HEK293 (cell line): Measurements from ENCODE around the gene FILIP1L.

Experiments
- CTCF ChIA-PET: fragments of 350-600 bp; formaldehyde crosslinking; extraction: SDS; loops from one replicate; lab custom pipeline; 2021; ENCODE audit warnings: antibody characterized with exemption; lab: Yijun Ruan, JAX
- POLR2A ChIA-PET: fragments of 300-600 bp; formaldehyde crosslinking; extraction: SDS; loops from one replicate; lab custom pipeline; 2020; ENCODE audit warnings: antibody characterized with exemption, inconsistent platforms; lab: Yijun Ruan, JAX
- H3K27ac ChIP-seq: fragments of 200-500 bp; sonication (Bioruptor generic); 2 replicates; pipeline ENCODE4 v1.5.1; 2014; ENCODE audit warnings: low read depth, low read length, control low read depth, inconsistent platforms; ENCODE audit errors: extremely low read depth
- H3K36me3 ChIP-seq, 2 experiments: fragments of 200-500 bp in 1 of 2; sonication (Bioruptor generic) in 1 of 2; 1 replicate in 1 of 2; 2 replicates in 1 of 2; pipeline ENCODE4 v1.5.1; 2014 to 2017; ENCODE audit warnings: inconsistent platforms in 2 of 2, low read length in 2 of 2; ENCODE audit not compliant: control insufficient read depth in 2 of 2, insufficient read depth in 1 of 2
- H3K4me1 ChIP-seq: fragments of 200-500 bp; sonication (Bioruptor generic); 2 replicates; pipeline ENCODE4 v1.5.1; 2014; ENCODE audit warnings: mild to moderate bottlenecking, low read length, inconsistent platforms; ENCODE audit not compliant: control insufficient read depth, insufficient read depth
- H3K4me3 ChIP-seq: 2 replicates; pipeline ENCODE4 v1.5.1; 2011; ENCODE audit warnings: low read depth, mild to moderate bottlenecking, control low read depth, low read length, moderate library complexity
- H3K9me3 ChIP-seq: fragments of 200-500 bp; sonication (Bioruptor generic); 2 replicates; pipeline ENCODE4 v1.5.1; 2014; ENCODE audit warnings: low read depth, low read length, inconsistent platforms; ENCODE audit not compliant: control insufficient read depth, insufficient read depth
- AEBP2 ChIP-seq: fragments of 450-650 bp; formaldehyde crosslinking; IDR thresholded peaks from 2 replicates; pipeline ENCODE4 v1.5.1; 2016; ENCODE audit warnings: missing biosample characterization, missing genetic modification characterization, borderline replicate concordance
- ATF2 ChIP-seq: fragments of 450-650 bp; formaldehyde crosslinking; IDR thresholded peaks from 2 replicates; pipeline ENCODE4 v1.5.1; 2016; ENCODE audit warnings: missing biosample characterization, missing genetic modification characterization, low read depth
- KLF10 ChIP-seq: fragments of 450-650 bp; IDR thresholded peaks from 2 replicates; pipeline ENCODE4 v1.5.1; 2018; ENCODE audit warnings: missing biosample characterization, mild to moderate bottlenecking, missing genetic modification characterization
- MZF1 ChIP-seq: fragments of 450-650 bp; formaldehyde crosslinking; IDR thresholded peaks from 2 replicates; pipeline ENCODE4 v1.5.1; 2017; ENCODE audit warnings: missing biosample characterization, missing genetic modification characterization, borderline replicate concordance
- YY2 ChIP-seq: fragments of 450-650 bp; formaldehyde crosslinking; IDR thresholded peaks from 2 replicates; pipeline ENCODE4 v1.5.1; 2016; ENCODE audit warnings: missing biosample characterization, missing genetic modification characterization
- ZBTB21 ChIP-seq: fragments of 450-650 bp; formaldehyde crosslinking; IDR thresholded peaks from 2 replicates; pipeline ENCODE4 v1.5.1; 2017; ENCODE audit warnings: missing biosample characterization, missing genetic modification characterization
- ZBTB26 ChIP-seq: fragments of 450-650 bp; formaldehyde crosslinking; optimal IDR thresholded peaks from 2 replicates; pipeline ENCODE3; 2016; ENCODE audit warnings: missing biosample characterization, mild to moderate bottlenecking, missing genetic modification characterization
- ZBTB48 ChIP-seq: fragments of 450-650 bp; formaldehyde crosslinking; IDR thresholded peaks from 2 replicates; pipeline ENCODE4 v1.5.1; 2016; ENCODE audit warnings: missing biosample characterization, missing genetic modification characterization
- ZBTB8A ChIP-seq: fragments of 450-650 bp; formaldehyde crosslinking; IDR thresholded peaks from 2 replicates; pipeline ENCODE4 v1.5.1; 2016; ENCODE audit warnings: missing biosample characterization, missing genetic modification characterization
- ZEB2 ChIP-seq: fragments of 450-650 bp; formaldehyde crosslinking; IDR thresholded peaks from 2 replicates; pipeline ENCODE4 v1.5.1; 2016; ENCODE audit warnings: missing biosample characterization, missing genetic modification characterization
- ZIC2 ChIP-seq: fragments of 450-650 bp; formaldehyde crosslinking; IDR thresholded peaks from 2 replicates; pipeline ENCODE4 v1.5.1; 2016; ENCODE audit warnings: missing biosample characterization, missing genetic modification characterization
- ZNF16 ChIP-seq: fragments of 450-650 bp; formaldehyde crosslinking; IDR thresholded peaks from 2 replicates; pipeline ENCODE4 v1.5.1; 2016; ENCODE audit warnings: low read depth, missing biosample characterization, missing genetic modification characterization
- ZNF184 ChIP-seq: fragments of 450-650 bp; IDR thresholded peaks from 2 replicates; pipeline ENCODE4 v1.5.1; 2018; ENCODE audit warnings: missing biosample characterization, mild to moderate bottlenecking, missing genetic modification characterization
- ZNF2 ChIP-seq: fragments of 450-650 bp; formaldehyde crosslinking; IDR thresholded peaks from 2 replicates; pipeline ENCODE4 v1.5.1; 2016; ENCODE audit warnings: missing biosample characterization, missing genetic modification characterization
- ZNF48 ChIP-seq: fragments of 450-650 bp; formaldehyde crosslinking; IDR thresholded peaks from 2 replicates; pipeline ENCODE4 v1.5.1; 2016; ENCODE audit warnings: missing biosample characterization, missing genetic modification characterization
- ZNF510 ChIP-seq: fragments of 450-650 bp; formaldehyde crosslinking; IDR thresholded peaks from 2 replicates; pipeline ENCODE4 v1.5.1; 2018; ENCODE audit warnings: mild to moderate bottlenecking, missing genetic modification characterization, missing biosample characterization; ENCODE audit not compliant: insufficient replicate concordance
- ZNF518A ChIP-seq: fragments of 450-650 bp; formaldehyde crosslinking; conservative IDR thresholded peaks from 2 replicates; pipeline ENCODE4 v1.5.1; 2016; ENCODE audit warnings: low read depth, missing biosample characterization, missing genetic modification characterization
- ZNF561 ChIP-seq: fragments of 450-650 bp; IDR thresholded peaks from 2 replicates; pipeline ENCODE4 v1.5.1; 2018; ENCODE audit warnings: missing biosample characterization, missing genetic modification characterization, borderline replicate concordance
- ZNF664 ChIP-seq: fragments of 450-650 bp; formaldehyde crosslinking; IDR thresholded peaks from 2 replicates; pipeline ENCODE4 v1.5.1; 2016; ENCODE audit warnings: missing biosample characterization, missing genetic modification characterization
- ZNF670 ChIP-seq: fragments of 450-650 bp; formaldehyde crosslinking; IDR thresholded peaks from 2 replicates; pipeline ENCODE4 v1.5.1; 2016; ENCODE audit warnings: missing biosample characterization, missing genetic modification characterization, low read depth
- ZNF701 ChIP-seq: fragments of 450-650 bp; formaldehyde crosslinking; IDR thresholded peaks from 2 replicates; pipeline ENCODE4 v1.5.1; 2016; ENCODE audit warnings: missing biosample characterization, missing genetic modification characterization
- ZNF830 ChIP-seq: fragments of 450-650 bp; IDR thresholded peaks from 2 replicates; pipeline ENCODE4 v1.5.0; 2018; ENCODE audit warnings: missing biosample characterization, missing genetic modification characterization, low read depth, mild to moderate bottlenecking, moderate library complexity
- ZSCAN30 ChIP-seq: fragments of 450-650 bp; IDR thresholded peaks from 2 replicates; pipeline ENCODE4 v1.5.1; 2018; ENCODE audit warnings: missing biosample characterization, mild to moderate bottlenecking, missing genetic modification characterization, moderate library complexity

Gene FILIP1L

GRCh38 chr3:99877031-99877579, 237.2 kb downstream of the FILIP1L start:
- ChIA-PET POLR2A (no interaction called here), CTCF (no interaction called here)
- Histone ChIP-seq H3K36me3 (no peaks in the 10 kb centered on the region), H3K4me1 (peaks cover 1% of the 10 kb centered on the region; the same call in 1 of the 2 replicates), H3K9me3 (no peaks in the 10 kb centered on the region), H3K27ac (no peak overlapping the region), H3K4me3 (no peak overlapping the region)
- TF ChIP-seq YY2 (tag by site-specific recombination) (no peak), ZNF510 (tag by site-specific recombination) (no peak), ZNF518A (tag by site-specific recombination) (no peak), ZNF16 (tag by site-specific recombination) (no peak), ZBTB21 (tag by site-specific recombination) (no peak), ZNF184 (tag by site-specific recombination) (no peak), ZNF2 (tag by site-specific recombination) (no peak), ZNF664 (tag by site-specific recombination) (no peak), ATF2 (tag by site-specific recombination) (no peak), ZNF670 (no peak), ZNF701 (tag by site-specific recombination) (no peak), ZNF830 (no peak), MZF1 (tag by site-specific recombination) (no peak), ZNF48 (no peak), ZEB2 (no peak), ZNF561 (tag by site-specific recombination) (no peak)

GRCh38 chr3:99875929-99876841, 238.1 kb downstream of the FILIP1L start:
- Histone ChIP-seq H3K4me1 (peaks cover 10% of the 10 kb centered on the region; the same call in 1 of the 2 replicates), H3K36me3 (no peaks in the 10 kb centered on the region), H3K9me3 (no peaks in the 10 kb centered on the region), H3K27ac (no peak overlapping the region), H3K4me3 (peak overlapping the region; percentile 73)
- ChIA-PET POLR2A (interaction anchor here (0.6 kb wide), 1 partner anchor 617 kb away, joined by 4 read pairs; no protein-coding TSS in a partner anchor), CTCF (interaction anchor here (0.9 to 1.2 kb wide), 2 partner anchors 45 to 378 kb away, joined by 3 to 4 read pairs; no protein-coding TSS in a partner anchor)
- no peak for TF ChIP-seq ZIC2 (tag by site-specific recombination)
- peak; percentile 31; the same call in 1 of the 2 replicates for TF ChIP-seq KLF10 (tag by site-specific recombination)
- TF ChIP-seq ZSCAN30 (tag by site-specific recombination), result peak; percentile 55; the same call in 1 of the 2 replicates
- peak; percentile 72 for TF ChIP-seq ZBTB26 (tag by site-specific recombination)
- peak; percentile 70; the same call in 1 of the 2 replicates for TF ChIP-seq ZBTB48 (tag by site-specific recombination)
- no peak for TF ChIP-seq AEBP2
- peak; percentile 90 for TF ChIP-seq ZBTB8A
- TF ChIP-seq ATF2 (tag by site-specific recombination), result peak; percentile 60; the same call in 1 of the 2 replicates
